Measurements from ENCODE around the gene COL6A2.
"Not testable (repeated sequence)": the region's sequence is repeated elsewhere in the genome, so short reads cannot be mapped to it uniquely, and the experiment has no call there.

Gene COL6A2

GRCh38 chr21:46146856-46147255 lies 48.9 kb downstream of the COL6A2 start:
- DNase-seq: no peak

- not testable (repeated sequence) for DNase-seq
Observed at GRCh38 chr21:46147429-46147828, 49.5 kb downstream of the COL6A2 start.

DNA sequence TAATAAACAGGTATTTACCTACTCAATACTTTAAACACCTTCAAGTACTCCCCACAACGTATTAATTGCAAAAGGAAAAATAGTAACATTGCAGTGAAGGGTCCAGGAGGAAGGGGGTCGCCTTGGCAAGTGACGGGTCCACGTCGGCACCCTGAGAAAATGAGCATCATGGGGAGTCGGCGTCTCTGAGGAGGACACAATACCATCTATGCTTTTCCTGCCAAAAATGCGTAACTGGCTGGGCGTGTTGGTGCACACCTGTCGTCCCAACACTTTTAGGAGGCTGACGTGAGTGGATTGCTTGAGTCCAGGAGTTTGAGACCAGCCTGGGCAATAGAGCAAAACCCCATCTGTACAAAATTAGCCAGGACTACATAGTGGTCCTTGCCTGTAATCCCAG lies 50.2 kb downstream of the COL6A2 start:
- DNase-seq: no peak

GRCh38 chr21:46149205-46149901 lies 51.4 kb downstream of the COL6A2 start:
- DNase-seq: no peak

DNA sequence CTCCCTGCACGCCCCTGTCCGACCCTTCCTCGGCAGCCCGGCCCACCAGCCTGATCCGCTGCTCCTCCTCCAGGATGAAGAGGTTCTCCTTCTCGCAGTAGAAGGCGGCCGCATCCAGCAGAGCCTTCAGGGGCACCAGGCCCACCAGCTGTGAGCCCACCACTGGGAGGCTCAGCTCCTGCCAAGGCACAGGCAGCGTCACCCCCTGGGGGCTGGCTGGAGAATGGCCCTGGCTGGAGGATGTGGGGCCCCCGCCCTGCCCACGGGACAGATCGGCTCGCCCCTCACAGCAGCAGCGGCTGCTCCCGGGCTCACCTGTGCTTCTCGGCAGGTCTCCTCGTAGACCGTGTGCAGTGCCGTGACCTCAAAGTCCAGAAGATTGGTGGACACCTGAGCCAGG lies 52.2 kb downstream of the COL6A2 start:
- DNase-seq: no peak

DNA sequence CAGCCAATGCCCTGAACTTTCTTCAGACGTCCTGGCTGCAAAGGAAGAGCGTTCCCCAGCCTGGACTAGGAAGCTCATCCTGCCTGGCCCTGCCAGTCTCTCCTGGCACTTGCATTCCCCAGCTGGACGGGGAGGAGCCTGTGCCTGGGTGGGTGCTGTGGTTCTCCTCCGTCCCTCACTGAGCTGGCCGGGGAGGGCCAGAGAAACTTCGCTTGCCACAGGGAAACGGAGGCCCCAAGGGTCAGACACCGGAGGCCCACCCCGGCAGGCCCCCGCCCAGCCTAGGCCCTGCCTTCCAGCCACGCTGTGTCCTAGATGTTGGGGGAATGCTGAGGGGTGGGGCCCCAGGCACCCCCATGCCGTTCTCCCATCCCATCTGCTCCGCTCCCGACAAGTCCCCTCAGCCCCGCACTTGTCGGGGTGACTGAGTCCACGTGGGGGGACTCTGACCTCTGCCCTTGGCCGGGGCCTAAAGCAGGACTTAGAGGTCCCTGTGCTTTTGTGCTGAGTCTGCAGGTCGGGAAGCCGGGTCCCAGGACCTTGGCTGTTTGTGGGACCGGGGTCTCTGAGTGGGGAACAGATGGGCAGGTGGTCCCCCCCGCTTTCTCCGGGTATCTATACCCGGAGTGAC lies 52.7 kb downstream of the COL6A2 start:
- DNase-seq: no peak

DNA sequence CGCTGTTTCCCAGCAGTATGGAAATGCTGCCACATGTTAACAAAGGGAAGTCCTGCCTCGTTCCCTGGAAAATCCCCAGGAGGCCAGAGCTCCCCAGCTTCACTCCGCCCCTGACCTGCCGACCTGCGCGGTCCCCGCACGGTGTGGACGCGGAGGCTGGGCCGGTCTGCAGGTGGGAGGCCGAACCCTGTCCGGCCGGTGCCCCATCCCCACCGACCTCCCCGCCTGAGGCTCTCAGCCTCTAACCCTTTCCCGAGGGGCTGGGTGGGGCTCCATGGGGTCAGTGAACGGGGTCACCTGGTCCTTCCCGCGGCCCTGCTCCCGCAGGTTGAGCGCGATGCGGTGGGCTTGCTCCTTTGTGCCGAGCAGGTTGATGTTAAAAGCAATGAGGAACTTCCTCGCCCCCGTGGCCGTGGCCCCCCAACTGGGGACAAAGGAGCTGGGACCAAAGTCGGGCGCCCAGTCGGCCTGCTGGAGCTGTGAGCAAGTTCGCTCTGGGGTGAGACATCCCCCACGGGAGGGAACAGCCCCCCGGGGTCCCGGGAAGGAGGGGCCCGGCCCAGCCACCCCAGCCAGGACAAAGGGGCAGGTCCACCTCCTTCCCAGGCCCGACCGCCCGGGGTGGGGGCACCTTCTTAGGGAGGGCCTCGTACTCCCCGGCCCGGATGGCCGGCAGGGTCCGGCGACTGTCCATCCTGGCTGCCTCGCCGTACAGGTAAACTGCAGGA lies 53.5 kb downstream of the COL6A2 start:
- DNase-seq: no peak

DNA sequence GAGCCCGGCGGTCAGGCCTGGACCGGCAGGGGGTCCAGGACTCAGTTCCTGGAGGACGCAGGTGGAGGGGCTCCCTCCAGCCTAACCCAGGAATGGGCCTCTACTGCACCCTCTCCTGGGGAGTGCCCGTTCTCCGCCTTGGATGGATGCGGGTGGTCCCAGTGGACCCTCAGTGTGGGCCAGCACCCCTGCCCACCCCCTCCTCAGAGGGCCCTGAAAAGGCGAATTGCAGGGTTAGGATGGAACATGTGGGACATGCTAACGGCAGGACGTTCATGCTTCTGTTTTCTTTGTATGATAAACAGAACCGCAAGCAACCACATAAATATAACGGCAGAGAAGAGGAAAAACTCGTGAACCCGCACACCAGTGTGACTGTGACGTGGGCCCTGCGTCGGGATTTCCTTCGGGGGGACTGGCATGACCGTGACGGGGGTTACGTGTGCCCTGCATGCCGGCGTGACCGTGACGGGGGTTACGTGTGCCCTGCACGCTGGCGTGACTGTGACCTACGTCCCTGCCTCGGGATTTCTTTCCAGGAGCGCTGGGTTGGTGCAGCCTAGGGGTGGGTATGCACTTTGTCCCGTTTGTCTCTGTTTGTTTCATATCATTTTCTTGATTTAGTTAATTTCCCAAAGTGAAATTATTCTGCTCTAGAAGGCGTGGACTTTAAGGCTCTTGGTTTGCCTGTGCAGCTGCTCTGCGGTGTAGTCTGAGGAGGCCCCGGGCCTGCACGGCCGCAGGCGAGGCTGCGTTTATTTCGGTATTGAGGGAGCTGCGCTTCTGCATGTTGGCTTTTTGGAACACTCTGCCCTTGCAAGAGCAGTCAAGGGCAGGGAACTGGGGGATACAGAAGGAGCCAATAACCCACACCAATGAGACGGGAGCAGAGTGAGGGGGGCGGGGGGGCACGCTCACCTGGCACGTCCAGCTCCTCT lies 54.3 kb downstream of the COL6A2 start:
- no peak for DNase-seq

DNA sequence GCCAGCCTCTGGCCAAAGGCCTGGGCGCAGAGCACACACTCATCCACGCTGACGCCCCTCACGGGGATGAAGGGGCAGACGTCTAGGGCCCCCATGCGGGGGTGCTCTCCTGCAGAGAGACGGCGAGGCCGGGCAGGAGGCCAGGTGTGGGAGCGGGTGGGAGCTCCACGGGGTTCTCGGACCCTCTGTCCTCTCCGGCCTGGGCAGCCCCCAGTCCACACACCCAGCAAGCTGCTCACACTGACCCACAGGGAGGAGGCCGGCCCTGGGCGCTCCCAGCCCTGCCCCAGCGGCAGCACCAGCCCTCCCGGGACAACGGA lies 55.0 kb downstream of the COL6A2 start:
- DNase-seq: no peak

DNA sequence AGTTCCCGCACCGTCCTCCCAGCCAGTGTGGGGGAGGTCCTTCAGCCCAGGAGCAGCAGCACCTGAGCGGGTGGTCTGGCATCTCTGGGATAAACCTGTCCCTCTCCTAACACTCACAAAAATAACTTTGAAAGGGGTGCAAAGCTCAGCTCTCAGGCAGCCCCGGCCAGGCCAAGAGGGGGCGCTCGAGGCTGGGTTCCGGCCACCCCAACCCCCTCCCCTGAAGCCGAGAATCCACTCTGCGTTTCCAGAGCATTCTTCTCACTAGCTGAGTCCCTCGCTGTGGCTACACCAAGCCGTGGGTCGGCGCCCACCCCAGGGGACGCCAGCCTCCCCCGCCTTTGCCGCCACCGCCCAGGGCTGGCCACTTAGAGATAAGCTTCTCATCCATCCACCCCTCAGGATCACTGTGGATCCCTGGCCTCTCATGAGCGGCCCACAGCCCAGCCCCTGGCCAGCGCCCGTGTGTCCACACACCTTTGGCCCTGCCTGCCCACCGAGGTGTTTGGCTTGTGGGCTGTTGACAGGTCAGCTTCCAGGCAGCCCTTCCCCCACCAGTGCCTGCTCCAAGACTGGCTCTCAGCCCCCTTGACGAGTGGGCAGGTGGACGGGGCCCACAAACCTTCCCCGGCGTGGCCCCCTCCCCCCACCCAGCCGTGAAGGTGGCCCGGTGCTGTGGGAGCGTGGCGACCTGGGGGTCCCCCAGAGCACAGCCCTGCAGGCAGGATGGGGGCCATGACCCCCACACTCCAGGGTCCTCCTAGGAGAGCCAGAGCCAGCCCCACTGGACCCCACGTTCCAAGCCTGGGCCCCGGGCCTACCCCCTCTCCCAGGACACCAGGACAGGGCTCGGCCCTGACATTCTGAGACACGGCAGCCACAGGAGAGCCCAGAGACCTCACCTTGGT lies 55.6 kb downstream of the COL6A2 start:
- DNase-seq: peak; percentile 38

DNA sequence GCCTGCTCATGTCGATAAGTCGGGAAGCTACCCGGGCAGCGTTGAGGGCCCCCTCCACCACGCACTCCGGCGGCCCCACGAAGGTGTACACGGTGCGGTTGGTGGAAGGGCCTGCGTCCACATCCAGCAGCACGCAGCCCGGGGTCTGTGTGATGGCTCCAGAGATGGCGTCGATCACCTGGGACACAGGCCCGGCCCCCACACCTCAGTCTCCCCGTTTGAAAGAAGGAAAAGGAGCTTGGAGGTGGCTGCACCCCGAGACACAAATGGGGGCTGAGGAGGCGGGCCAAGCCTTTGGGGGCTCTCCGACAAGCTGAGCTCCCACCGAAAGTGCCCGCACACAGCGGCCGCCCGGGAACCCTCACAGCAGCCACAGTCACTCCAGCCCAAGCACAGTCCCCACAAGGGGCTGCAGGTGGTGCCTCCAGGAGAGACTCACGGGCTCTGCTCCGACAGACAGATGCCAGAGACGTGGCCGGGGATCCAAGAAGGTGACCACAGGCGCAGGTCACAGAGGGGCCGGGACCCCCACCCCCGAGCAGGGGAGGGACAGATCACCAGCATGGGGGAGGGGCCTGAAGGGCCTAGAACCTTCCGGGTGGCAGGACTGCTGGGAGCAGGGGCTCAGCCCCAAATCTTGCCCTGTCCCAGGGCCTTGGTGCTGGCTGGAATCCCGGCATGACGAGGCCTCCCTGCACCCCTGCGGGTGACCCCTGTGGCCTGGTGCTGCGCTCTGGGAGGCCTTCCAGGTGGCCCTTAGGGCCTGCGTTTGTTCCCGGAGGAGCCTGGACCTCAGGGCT lies 56.4 kb downstream of the COL6A2 start:
- DNase-seq: no peak

DNA sequence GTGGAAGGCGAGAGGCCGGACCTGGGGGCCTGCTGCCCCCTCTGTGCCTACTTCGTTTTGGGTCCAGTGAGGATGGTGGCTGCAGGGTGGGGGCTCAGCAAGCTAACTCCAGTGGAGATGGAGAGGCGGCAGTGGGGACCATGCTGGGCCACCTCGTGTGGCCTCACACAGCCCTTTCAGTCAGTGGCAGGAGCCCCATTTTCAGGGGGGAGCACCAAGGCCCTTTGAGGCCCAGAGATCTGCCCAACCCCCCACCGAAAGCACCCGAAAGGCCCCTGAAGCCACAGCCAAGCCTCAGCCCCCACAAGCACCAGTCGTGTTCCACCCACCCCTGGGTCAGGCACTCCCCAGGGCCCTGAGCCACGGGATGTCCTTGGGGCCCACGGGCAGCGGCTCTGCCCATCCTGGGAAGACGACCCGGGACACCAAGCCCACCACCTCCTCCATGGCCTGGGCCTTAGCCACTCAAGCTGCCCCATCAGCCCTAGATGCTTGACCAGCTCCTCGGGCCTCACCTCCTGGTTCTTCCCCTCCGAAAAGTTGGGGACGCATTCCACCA lies 57.1 kb downstream of the COL6A2 start:
- DNase-seq: no peak

GRCh38 chr21:46155514-46156377 lies 57.8 kb downstream of the COL6A2 start, which contains the start of gene FTCD:
Gene FTCD (minus strand): TSS chr21:46155579. CDS start chr21:46155523, 56 bp downstream.
- DNase-seq: no peak

- DNase-seq: no peak
Observed at GRCh38 chr21:46156378-46156645, 58.4 kb downstream of the COL6A2 start.

- DNase-seq: no peak
Observed at GRCh38 chr21:46156678-46157077, 58.8 kb downstream of the COL6A2 start.

GRCh38 chr21:46157396-46157986 lies 59.6 kb downstream of the COL6A2 start:
- no peak for DNase-seq

DNA sequence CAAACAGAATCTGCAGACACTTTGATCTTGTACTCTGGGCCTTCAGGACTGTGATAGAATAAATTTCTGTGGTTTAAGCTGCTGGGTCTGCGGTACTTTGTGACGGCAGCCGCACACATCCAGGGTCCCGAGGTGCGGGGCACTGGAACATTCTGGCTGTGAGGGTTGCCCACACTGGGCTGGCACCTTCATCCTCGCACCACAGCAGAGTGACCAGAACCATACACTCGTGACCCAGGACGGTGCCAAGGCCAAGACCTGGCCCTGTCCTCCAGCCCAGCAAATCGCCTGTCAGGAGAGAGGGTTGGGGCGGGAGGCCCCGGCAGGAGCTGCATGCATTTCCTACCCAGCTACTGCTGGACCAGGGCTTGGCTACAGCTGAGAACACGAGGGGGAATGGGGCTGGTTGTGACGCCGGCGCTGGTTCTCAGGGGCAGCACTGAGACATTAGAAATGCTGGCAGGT lies 60.1 kb downstream of the COL6A2 start:
- DNase-seq: no peak

GRCh38 chr21:46158666-46159300 lies 60.9 kb downstream of the COL6A2 start:
- DNase-seq: no peak

- DNase-seq: no peak
Observed at GRCh38 chr21:46159390-46159789, 61.5 kb downstream of the COL6A2 start.
